HUES64 (cell line): ENCODE measurements around the gene GZMH.
"Not testable (repeated sequence)": the region's sequence is repeated elsewhere in the genome, so short reads cannot be mapped to it uniquely, and the experiment has no call there.

Source experiments
- H3K27ac ChIP-seq: 2 replicates; pipeline ENCODE4 v1.7.0; 2013; ENCODE audit warnings: low read depth, low read length, inconsistent platforms
- H3K27me3 ChIP-seq: 2 replicates; pipeline ENCODE4 v1.6.1; 2013; ENCODE audit warnings: mild to moderate bottlenecking, low read length; ENCODE audit not compliant: insufficient read depth
- H3K36me3 ChIP-seq: 2 replicates; pipeline ENCODE4 v1.6.1; 2013; ENCODE audit warnings: mild to moderate bottlenecking, low read length; ENCODE audit not compliant: insufficient read depth
- H3K4me1 ChIP-seq: 2 replicates; pipeline ENCODE4 v1.6.1; 2013; ENCODE audit warnings: mild to moderate bottlenecking, low read length, moderate library complexity; ENCODE audit not compliant: insufficient read depth
- H3K4me3 ChIP-seq: 2 replicates; pipeline ENCODE4 v1.5.1; 2013; ENCODE audit warnings: mild to moderate bottlenecking, low read length, moderate library complexity
- H3K9ac ChIP-seq: 2 replicates; pipeline ENCODE4 v1.6.1; 2013; ENCODE audit warnings: mild to moderate bottlenecking, low read depth, low read length
- H3K9me3 ChIP-seq: 2 replicates; pipeline ENCODE4 v1.6.1; 2013; ENCODE audit warnings: low read depth, low read length; ENCODE audit not compliant: insufficient read depth
- WGBS: fragments of 150-250, 120-280 bp; methylation state at CpG from one replicate; pipeline ENCODE4 v1.1.7; 2013; ENCODE audit warnings: missing lambda C conversion rate; 5-methylcytosine and 5-hydroxymethylcytosine counted together

Gene GZMH

GRCh38 chr14:24629521-24629920 lies 20.0 kb upstream of the GZMH start:
- H3K9me3 ChIP-seq, result no peaks in the 10 kb centered on the region
- H3K27me3 ChIP-seq, result no peaks in the 10 kb centered on the region
- H3K36me3 ChIP-seq, result no peaks in the 10 kb centered on the region
- no peak overlapping the region for H3K4me3 ChIP-seq
- WGBS, result 96% methylated on average over 5 of the region's 6 CpGs
- no peak overlapping the region for H3K27ac ChIP-seq
- no peaks in the 10 kb centered on the region for H3K4me1 ChIP-seq
- H3K9ac ChIP-seq, result no peak overlapping the region

- 100% methylated on average over 2 of the region's 2 CpGs for WGBS
- no peaks in the 10 kb centered on the region for H3K4me1 ChIP-seq
- H3K9me3 ChIP-seq, result no peaks in the 10 kb centered on the region
- no peak overlapping the region for H3K9ac ChIP-seq
- no peaks in the 10 kb centered on the region for H3K36me3 ChIP-seq
- no peak overlapping the region for H3K27ac ChIP-seq
- no peaks in the 10 kb centered on the region for H3K27me3 ChIP-seq
- H3K4me3 ChIP-seq, result no peak overlapping the region
Observed at GRCh38 chr14:24613747-24614146, 4.3 kb upstream of the GZMH start.

GRCh38 chr14:24613241-24613640 lies 3.8 kb upstream of the GZMH start:
- Histone ChIP-seq H3K27me3 (no peaks in the 10 kb centered on the region), H3K9ac (no peak overlapping the region), H3K36me3 (no peaks in the 10 kb centered on the region), H3K9me3 (no peaks in the 10 kb centered on the region), H3K4me1 (no peaks in the 10 kb centered on the region), H3K4me3 (no peak overlapping the region), H3K27ac (no peak overlapping the region)
- WGBS, result 55% methylated on average over 1 of the region's 1 CpG

GRCh38 chr14:24612196-24612595 lies 2.7 kb upstream of the GZMH start:
- no peaks in the 10 kb centered on the region for H3K36me3 ChIP-seq
- H3K9ac ChIP-seq, result no peak overlapping the region
- no peaks in the 10 kb centered on the region for H3K4me1 ChIP-seq
- no peaks in the 10 kb centered on the region for H3K9me3 ChIP-seq
- no peak overlapping the region for H3K27ac ChIP-seq
- H3K4me3 ChIP-seq, result no peak overlapping the region
- H3K27me3 ChIP-seq, result no peaks in the 10 kb centered on the region

GRCh38 chr14:24607635-24608514 lies 1.6 kb downstream of the GZMH start:
- WGBS, result 84% methylated on average over 8 of the region's 8 CpGs
- Histone ChIP-seq H3K9ac (no peak overlapping the region), H3K4me3 (no peak overlapping the region), H3K27me3 (no peaks in the 10 kb centered on the region), H3K27ac (no peak overlapping the region), H3K36me3 (no peaks in the 10 kb centered on the region), H3K9me3 (no peaks in the 10 kb centered on the region), H3K4me1 (no peaks in the 10 kb centered on the region)

GRCh38 chr14:24607081-24607480 lies 2.4 kb downstream of the GZMH start:
- 89% methylated on average over 4 of the region's 4 CpGs for WGBS
- H3K27me3 ChIP-seq, result no peaks in the 10 kb centered on the region
- no peaks in the 10 kb centered on the region for H3K9me3 ChIP-seq
- H3K4me3 ChIP-seq, result no peak overlapping the region
- no peaks in the 10 kb centered on the region for H3K36me3 ChIP-seq
- no peaks in the 10 kb centered on the region for H3K4me1 ChIP-seq
- no peak overlapping the region for H3K9ac ChIP-seq
- no peak overlapping the region for H3K27ac ChIP-seq

- 90% methylated on average over 3 of the region's 3 CpGs for WGBS
- Histone ChIP-seq H3K9ac (no peak overlapping the region), H3K4me1 (no peaks in the 10 kb centered on the region), H3K36me3 (no peaks in the 10 kb centered on the region), H3K9me3 (no peaks in the 10 kb centered on the region), H3K27ac (no peak overlapping the region), H3K4me3 (no peak overlapping the region), H3K27me3 (no peaks in the 10 kb centered on the region)
Observed at GRCh38 chr14:24606297-24606696, 3.2 kb downstream of the GZMH start.

- Histone ChIP-seq H3K4me1 (no peaks in the 10 kb centered on the region), H3K27ac (no peak overlapping the region), H3K9ac (no peak overlapping the region), H3K9me3 (no peaks in the 10 kb centered on the region), H3K27me3 (no peaks in the 10 kb centered on the region), H3K36me3 (no peaks in the 10 kb centered on the region), H3K4me3 (no peak overlapping the region)
- 81% methylated on average over 3 of the region's 3 CpGs for WGBS
Observed at GRCh38 chr14:24605435-24606190, 3.9 kb downstream of the GZMH start.

GRCh38 chr14:24597403-24597802 lies 12.1 kb downstream of the GZMH start:
- Histone ChIP-seq H3K27me3 (no peaks in the 10 kb centered on the region), H3K36me3 (no peaks in the 10 kb centered on the region), H3K4me1 (no peaks in the 10 kb centered on the region), H3K9ac (no peak overlapping the region), H3K9me3 (peaks cover 7% of the 10 kb centered on the region; the same call in 1 of the 2 replicates), H3K27ac (no peak overlapping the region), H3K4me3 (no peak overlapping the region)

GRCh38 chr14:24595073-24595808 lies 14.2 kb downstream of the GZMH start:
- Histone ChIP-seq H3K4me1 (no peaks in the 10 kb centered on the region), H3K27ac (no peak overlapping the region), H3K36me3 (no peaks in the 10 kb centered on the region), H3K27me3 (no peaks in the 10 kb centered on the region), H3K9ac (no peak overlapping the region), H3K4me3 (no peak overlapping the region), H3K9me3 (peaks cover 7% of the 10 kb centered on the region; the same call in 1 of the 2 replicates)
- 87% methylated on average over 3 of the region's 3 CpGs for WGBS

GRCh38 chr14:24591004-24591403 lies 18.5 kb downstream of the GZMH start:
- not testable (repeated sequence) for H3K4me3 ChIP-seq, H3K27me3 ChIP-seq, H3K36me3 ChIP-seq, H3K9ac ChIP-seq, H3K27ac ChIP-seq, H3K4me1 ChIP-seq
- WGBS, result no CpG with 5 or more reads among the region's 2 CpGs
- H3K9me3 ChIP-seq, result peaks cover 10% of the 10 kb centered on the region; the same call in 1 of the 2 replicates
